Prostate gland (tissue), 2 donors: Measurements from ENCODE around the gene MAPK6. TPM values are rescaled to one million over a fixed set of nuclear protein-coding genes. Genes with fewer than 3 reads are reported as not detected.
"Not testable (repeated sequence)": the region's sequence is repeated elsewhere in the genome, so short reads cannot be mapped to it uniquely, and the experiment has no call there.

Experiments
- DNase-seq: peaks from one replicate; pipeline ENCODE4 v3.0.0-alpha.2; 2019; ENCODE audit warnings: low spot score
- H3K27ac ChIP-seq, 2 donors: fragments of 200-600 bp; sonication (generic); 2 replicates each; pipeline ENCODE4 v1.5.1; 2017 to 2019
- H3K27me3 ChIP-seq: fragments of 200-600 bp; sonication (generic); replicated peaks from 2 replicates; pipeline ENCODE4 v1.5.1; 2019; ENCODE audit not compliant: insufficient read depth
- H3K36me3 ChIP-seq, 2 donors: fragments of 200-600 bp; sonication (generic); 1 replicate in 1 of 2; 2 replicates in 1 of 2; pipeline versions ENCODE4 v1.5.1 to v1.8.1; 2017 to 2019
- H3K4me1 ChIP-seq: fragments of 200-600 bp; sonication (generic); replicated peaks from 2 replicates; pipeline ENCODE4 v1.5.1; 2019
- H3K4me3 ChIP-seq, 2 donors: fragments of 200-600 bp; sonication (generic); 2 replicates each; pipeline ENCODE4 v1.5.1; 2017 to 2019
- H3K9me3 ChIP-seq: fragments of 200-600 bp; sonication (generic); 2 replicates; pipeline ENCODE4 v1.5.1; 2017
- CTCF ChIP-seq, 4 experiments: fragments of 200-600 bp in 2 of 4; fragments of 450-650 bp in 2 of 4; sonication (generic) in 2 of 4; IDR thresholded peaks; 1 replicate in 3 of 4; 2 replicates in 1 of 4; pipeline ENCODE4 v1.5.1; 2016 to 2019; ENCODE audit warnings: antibody characterized with exemption in 4 of 4, mild to moderate bottlenecking in 2 of 4, moderate library complexity in 2 of 4
- POLR2A ChIP-seq: fragments of 450-650 bp; IDR thresholded peaks from one replicate; pipeline ENCODE4 v1.6.1; 2016; ENCODE audit warnings: antibody characterized with exemption, mild to moderate bottlenecking
- POLR2AphosphoS5 ChIP-seq: sonication (generic); formaldehyde crosslinking; IDR thresholded peaks from one replicate; pipeline ENCODE4 v1.6.1; 2017; ENCODE audit warnings: antibody characterized with exemption
- WGBS: methylation state at CpG from one replicate; pipeline ENCODE4 v1.1.5; 2018; 5-methylcytosine and 5-hydroxymethylcytosine counted together
- intact Hi-C: fragments of 100-400 bp; cut with DNase I; formaldehyde crosslinking; loops from one replicate; pipeline ENCODE4 v1.14.2; 2022
- total RNA-seq, 2 donors: library from RNA; depleted of rRNA; stranded (reverse); fragments of >200 nt; gene quantifications; one replicate each; pipeline ENCODE4 v1.1.0, GENCODE V29; 2016

MAPK6 gene
- total RNA-seq, 2 donors from 2014 or later, result 22.1 to 23.8 TPM

GRCh38 chr15:52039925-52040781, 21.1 kb downstream of the MAPK6 start:
- no peaks in the 10 kb centered on the region for H3K4me1 ChIP-seq
- H3K9me3 ChIP-seq, result no peaks in the 10 kb centered on the region
- TF ChIP-seq POLR2AphosphoS5 (no peak), POLR2A (no peak), CTCF (IDR thresholded peaks at IDR 0.05) (no peak)
- no peak for DNase-seq
- no peaks in the 10 kb centered on the region for H3K36me3 ChIP-seq
- intact Hi-C loops, result no loop called here
- no peaks in the 10 kb centered on the region for H3K27me3 ChIP-seq
- H3K27ac ChIP-seq, result no peak overlapping the region
- H3K4me3 ChIP-seq, result no peak overlapping the region
- WGBS, result 51% methylated on average over 3 of the region's 3 CpGs

GRCh38 chr15:52042051-52042851, 23.2 kb downstream of the MAPK6 start:
- no peak overlapping the region for H3K27ac ChIP-seq
- no peaks in the 10 kb centered on the region for H3K9me3 ChIP-seq
- H3K36me3 ChIP-seq, result no peaks in the 10 kb centered on the region
- 80% methylated on average over 6 of the region's 6 CpGs for WGBS
- H3K4me1 ChIP-seq, result no peaks in the 10 kb centered on the region
- H3K27me3 ChIP-seq, result no peaks in the 10 kb centered on the region
- TF ChIP-seq POLR2A (no peak), POLR2AphosphoS5 (no peak), CTCF (IDR thresholded peaks at IDR 0.05) (no peak)
- intact Hi-C loops, result no loop called here
- DNase-seq, result no peak
- no peak overlapping the region for H3K4me3 ChIP-seq

GRCh38 chr15:52045795-52046298, 26.8 kb downstream of the MAPK6 start:
- H3K4me1 ChIP-seq, intact Hi-C loops: not testable (repeated sequence)
- WGBS, result 70% methylated on average over 8 of the region's 8 CpGs

GRCh38 chr15:52046552-52046951, 27.5 kb downstream of the MAPK6 start:
- DNase-seq, H3K4me3 ChIP-seq, H3K27ac ChIP-seq, intact Hi-C loops, H3K4me1 ChIP-seq, H3K27me3 ChIP-seq, H3K9me3 ChIP-seq, H3K36me3 ChIP-seq: not testable (repeated sequence)
- 53% methylated on average over 5 of the region's 5 CpGs for WGBS

More at GRCh38 chr15:52045795-52046298, 26.8 kb downstream of the MAPK6 start:
- H3K4me3 ChIP-seq, DNase-seq, H3K27ac ChIP-seq, H3K36me3 ChIP-seq, H3K9me3 ChIP-seq, H3K27me3 ChIP-seq: not testable (repeated sequence)

GRCh38 chr15:52050416-52050815, 31.4 kb downstream of the MAPK6 start:
- no peaks in the 10 kb centered on the region for H3K4me1 ChIP-seq
- intact Hi-C loops, result no loop called here

More at GRCh38 chr15:52050416-52050815, 31.4 kb downstream of the MAPK6 start:
- Histone ChIP-seq H3K36me3 (no peaks in the 10 kb centered on the region), H3K9me3 (no peaks in the 10 kb centered on the region), H3K27me3 (no peaks in the 10 kb centered on the region), H3K4me3 (no peak overlapping the region), H3K27ac (no peak overlapping the region)
- TF ChIP-seq POLR2A (no peak), POLR2AphosphoS5 (no peak), CTCF (IDR thresholded peaks at IDR 0.05) (no peak)
- no peak for DNase-seq
- WGBS, result 97% methylated on average over 1 of the region's 1 CpG
